DMS153 treated with DMSO at 0.1 percent for 48 hours (cell line): ENCODE measurements around the gene SIGLEC14.
"Not testable (repeated sequence)": the region's sequence is repeated elsewhere in the genome, so short reads cannot be mapped to it uniquely, and the experiment has no call there.

Source experiments
- DNase-seq: peaks from one replicate; lab custom pipeline; 2025; ENCODE audit not compliant: unreplicated experiment; lab: John Stamatoyannopoulos, UW

The SIGLEC14 gene

DNA sequence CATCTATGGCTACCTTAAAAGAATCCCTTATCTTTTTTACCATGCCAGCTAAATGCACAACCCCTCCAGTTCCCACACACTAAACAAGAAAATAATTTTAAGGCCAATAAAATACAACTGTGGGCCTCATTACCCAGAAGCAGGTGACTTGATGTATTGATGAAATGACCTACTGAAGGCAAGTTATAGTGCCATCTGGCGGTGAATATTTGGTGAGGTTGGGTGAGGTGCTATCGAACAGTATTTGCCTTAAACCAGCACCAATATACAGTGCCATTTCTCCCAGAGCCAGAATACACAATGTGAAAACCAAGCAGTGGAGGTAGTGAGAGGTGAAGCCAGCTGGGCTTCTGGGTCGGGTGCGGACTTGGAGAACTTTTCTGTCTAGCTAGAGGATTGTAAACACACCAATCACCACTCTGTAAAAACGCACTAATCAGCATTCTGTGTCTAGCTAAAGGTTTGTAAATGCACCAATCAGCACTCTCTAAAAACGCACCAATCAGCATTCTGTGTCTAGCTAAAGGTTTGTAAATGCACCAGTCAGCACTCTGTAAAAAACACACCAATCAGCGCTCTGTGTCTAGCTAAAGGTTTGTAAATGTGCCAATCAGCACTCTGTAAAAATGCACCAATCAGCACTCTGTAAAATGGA lies 29.4 kb upstream of the SIGLEC14 start:
- not testable (repeated sequence) for DNase-seq

DNA sequence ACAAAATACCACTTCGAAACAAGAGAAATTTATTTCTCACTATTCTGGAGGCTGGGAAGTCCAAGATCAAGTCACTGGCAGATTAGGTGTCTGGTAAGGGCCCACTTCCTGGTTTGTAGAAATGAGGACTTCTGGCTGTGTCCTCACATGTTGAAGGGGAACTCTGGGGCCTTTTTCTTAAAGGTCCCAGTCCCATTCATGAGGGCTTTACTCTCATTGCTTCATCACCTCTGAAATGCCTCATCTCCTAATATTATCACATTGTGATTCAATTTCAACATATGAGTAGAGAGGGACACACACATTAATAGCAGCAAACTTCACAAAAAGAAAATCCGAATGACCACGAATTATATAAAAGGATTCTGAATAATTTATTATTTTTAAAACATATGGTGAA lies 21.6 kb upstream of the SIGLEC14 start:
- DNase-seq: no peak

DNA sequence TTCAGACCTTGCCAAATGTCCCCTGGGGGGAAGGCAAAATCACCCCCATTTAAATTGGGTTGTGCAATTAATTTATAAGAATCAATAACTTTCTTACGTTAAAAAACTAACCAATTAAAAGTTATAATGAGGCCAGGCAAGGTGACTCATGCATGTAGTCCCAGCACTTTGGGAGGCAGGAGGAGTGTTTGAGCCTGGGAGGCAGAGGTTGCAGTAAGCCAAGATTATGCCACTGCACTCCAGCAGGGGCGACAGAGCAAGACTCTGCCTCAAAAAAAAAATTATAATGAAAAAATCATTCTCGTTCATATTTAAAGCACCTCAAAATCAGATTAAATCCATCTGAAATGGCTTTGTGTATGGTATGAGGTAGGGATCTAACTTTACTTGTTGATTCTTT lies 18.4 kb upstream of the SIGLEC14 start:
- DNase-seq: no peak

DNA sequence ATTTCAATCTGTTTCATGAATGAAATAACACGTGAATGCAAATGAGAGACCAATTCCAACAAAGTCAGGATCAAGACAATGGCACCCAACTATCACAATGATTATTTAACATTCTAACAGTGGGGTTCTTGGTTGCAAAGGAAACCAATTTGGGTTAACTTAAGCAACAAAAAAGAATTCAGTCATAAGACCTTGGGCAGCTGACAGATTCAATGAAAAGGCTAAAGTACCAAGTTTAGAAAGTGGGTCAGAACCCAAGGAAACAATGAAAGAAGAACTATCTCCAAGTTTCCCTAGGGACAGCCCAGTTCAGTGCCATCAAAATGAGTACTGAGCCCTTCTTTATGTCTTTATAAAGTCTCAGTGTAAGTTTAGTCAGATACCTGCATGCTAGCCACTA lies 17.5 kb upstream of the SIGLEC14 start:
- DNase-seq: no peak

DNA sequence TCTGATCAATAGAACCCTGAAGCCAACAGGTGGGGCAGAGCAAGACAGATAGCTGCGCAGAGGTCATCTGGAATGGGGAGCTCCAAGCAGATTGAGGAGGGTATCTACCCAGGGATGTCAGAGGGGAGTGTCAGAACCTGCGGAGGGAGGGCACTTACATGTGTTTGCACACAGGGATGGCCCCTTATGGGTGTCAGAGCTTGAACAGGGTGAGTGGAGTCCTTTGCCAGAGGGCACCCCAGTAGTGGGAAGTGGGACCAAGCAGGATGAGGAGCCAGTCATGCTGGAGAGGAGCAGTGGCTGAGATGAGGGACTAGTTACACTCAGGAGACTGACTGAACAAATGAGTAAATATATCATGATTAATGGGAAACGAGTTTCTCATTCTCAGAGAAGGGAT lies 17.0 kb upstream of the SIGLEC14 start:
- no peak for DNase-seq

DNA sequence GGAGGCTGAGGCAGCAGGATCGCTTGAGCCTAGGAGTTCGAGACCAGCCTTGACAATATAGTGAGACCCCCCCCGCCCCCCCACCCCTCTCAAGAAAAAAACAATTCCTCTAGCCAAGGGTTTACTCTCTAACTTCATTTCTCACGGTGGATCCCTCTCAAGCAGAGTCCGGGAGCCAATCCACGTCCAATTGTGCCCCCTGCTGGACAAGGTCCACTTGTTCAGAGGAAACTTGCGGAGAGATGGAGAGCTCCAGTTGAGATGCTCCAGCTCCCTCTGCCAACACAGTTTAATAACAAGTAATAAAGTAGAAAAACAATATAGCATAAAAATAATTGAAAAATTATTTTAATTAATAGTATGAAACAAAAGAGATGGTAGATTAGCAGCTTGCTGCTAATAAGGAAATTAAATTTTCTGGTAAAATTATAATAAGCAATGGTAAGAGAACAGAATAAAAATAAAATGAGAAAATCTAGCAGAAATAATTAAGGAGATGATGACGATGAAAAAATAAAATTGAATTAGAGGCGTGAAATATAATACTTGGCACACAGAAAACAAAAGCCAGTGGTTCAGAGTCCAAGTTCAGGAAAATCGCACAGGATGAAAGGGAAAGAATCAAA lies 14.5 kb upstream of the SIGLEC14 start:
- peak; percentile 29 for DNase-seq

DNA sequence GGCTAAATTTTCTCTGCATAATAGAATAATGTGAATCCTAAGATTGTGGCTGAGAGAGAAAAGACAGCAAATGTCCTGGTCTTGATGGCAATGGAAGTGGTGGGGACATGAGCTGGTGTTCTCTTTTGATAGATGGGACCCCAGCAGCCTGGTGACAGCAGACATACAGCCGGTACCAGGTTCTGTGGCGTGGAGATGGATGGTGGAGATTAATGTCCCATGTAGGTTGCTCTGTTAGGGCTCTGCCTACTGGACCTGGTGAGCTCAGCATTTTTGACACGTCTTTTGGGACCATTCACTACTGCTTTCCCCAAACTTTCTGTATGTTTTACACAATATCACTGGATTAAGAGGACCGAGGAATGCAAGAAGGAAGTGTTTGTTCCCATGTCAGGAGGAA lies 8.2 kb upstream of the SIGLEC14 start:
- no peak for DNase-seq

DNA sequence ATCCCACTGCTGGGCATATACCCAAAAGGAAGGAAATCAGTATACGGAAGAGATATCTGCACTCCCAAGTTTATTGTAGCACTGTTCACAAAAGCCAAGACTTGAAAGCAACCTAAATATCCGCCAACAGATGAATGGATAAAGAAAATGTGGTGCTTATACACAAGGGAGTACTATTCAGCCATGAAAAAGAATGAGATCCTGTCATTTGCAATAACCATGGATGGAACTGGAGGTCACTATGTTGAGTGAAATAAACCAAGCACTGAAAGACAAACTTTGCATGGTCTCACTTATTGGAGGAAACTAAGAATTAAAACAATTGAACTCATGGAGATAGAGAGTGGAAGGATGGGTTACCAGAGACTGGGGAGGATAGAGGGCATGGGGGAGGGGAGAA lies 6.5 kb upstream of the SIGLEC14 start:
- no peak for DNase-seq

DNA sequence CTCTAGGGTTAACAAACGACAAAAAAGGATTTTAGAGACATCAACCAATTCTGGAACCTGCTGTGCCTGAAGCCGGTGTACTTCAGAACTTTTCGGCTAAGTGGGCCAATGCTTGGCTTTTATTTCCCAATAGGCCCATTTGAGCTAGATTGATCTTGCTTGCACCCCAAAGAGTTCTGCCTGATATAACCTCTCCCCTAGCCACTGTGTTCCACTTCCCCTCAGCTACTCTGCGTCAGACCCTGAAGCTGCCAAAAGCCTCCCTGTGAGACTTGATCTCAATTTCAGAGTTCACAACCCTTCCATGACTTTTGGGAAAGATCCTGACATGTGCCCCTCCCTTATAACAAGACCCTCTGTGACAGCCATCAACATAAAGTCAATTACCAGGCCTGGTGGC lies 5.6 kb upstream of the SIGLEC14 start:
- no peak for DNase-seq

DNA sequence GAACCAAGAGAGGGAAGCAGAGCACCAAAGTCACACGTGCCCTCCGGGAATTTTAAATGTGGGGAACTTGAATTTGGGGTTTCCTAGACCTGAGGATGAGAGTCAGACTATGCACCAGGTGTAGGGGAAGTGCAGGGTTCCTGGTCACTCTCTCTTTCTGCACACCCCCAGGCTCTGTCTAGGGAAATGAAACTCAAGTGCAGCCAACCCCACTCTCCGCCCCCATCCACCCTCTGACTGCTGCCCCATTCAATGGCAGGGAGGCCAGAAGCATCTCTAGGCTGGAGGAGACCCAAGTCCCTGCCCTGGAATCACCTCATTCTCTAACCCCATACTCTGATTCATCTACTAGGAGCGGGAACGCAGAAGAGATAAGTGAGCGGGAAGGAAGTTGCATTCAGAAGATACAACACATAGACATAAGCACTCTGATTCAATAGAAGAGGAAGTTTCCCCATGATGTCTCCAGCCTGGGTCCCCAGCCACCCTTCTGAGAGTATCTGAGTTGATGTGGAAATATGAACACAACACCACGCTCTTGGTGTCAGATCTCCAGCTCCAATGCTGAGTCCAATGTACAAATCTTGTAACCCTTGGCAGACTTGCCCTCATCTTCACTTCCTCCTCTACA lies 4.7 kb upstream of the SIGLEC14 start:
- no peak for DNase-seq

DNA sequence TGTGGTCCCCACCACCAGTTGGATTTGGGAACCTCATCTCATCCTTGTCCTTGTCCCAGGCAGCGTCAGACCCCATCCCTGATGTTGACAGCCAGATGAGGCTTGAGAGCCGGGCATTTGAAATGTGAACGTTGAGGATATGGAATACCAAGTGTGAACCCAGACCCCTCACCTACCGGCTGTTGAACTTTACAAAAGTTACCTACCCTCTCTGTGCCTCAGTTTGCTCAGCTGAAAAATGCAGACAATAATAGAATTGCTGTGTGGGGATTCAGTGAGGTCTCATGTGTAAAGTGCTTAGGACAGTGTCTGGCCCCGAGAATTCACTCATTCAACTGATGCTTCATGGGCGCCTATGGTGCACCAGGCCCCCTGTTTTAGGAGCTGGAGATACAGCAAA lies 693 bp upstream of the SIGLEC14 start:
- no peak for DNase-seq

DNA sequence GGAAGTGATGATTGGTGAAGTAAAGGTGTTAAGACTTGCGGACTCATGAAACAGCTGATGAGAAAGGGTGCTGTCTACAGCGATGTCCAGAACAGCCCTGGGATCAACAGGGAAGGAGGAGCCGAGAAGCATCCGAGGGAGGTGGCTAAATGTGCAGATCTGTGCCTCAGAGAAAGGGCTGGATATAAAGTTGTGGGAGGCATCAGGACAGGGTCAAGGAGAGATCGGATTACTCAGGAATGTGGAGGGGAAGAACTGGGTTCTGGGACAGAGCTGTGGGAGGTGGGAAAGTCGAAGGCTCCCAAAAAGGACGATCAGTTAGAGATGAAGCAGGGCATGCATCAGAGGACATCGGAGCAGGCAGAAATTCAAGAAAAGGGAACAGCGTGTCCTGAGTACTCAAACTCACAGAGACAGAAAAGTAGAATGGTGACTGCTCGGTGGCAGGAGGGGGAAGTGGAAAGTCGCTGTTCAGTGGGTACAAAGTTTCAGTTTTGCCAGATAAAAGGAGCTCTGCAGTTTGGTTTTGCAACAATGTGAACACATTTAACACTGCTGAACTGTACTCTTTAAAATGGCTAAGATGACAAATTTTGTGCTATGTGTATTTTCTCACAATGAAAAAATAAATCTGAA lies 1.9 kb downstream of the SIGLEC14 start:
- no peak for DNase-seq

DNA sequence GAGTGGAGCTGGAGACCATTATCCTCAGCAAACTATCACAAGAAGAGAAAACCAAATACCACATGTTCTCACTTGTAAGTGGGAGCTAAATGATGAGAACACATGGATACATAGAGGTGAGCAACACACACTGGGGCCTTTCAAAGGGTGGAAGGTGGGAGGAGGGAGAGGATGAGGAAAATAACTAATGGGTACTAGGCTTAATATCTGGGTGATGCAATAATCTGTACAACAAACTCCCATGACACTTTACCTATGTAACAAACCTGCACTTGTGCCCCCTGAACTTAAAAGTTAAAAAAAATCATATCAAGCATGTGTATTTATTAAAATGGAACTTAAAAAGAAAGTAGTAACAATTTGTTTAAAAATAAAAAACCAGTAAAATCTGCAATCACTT lies 5.0 kb downstream of the SIGLEC14 start:
- DNase-seq: no peak

DNA sequence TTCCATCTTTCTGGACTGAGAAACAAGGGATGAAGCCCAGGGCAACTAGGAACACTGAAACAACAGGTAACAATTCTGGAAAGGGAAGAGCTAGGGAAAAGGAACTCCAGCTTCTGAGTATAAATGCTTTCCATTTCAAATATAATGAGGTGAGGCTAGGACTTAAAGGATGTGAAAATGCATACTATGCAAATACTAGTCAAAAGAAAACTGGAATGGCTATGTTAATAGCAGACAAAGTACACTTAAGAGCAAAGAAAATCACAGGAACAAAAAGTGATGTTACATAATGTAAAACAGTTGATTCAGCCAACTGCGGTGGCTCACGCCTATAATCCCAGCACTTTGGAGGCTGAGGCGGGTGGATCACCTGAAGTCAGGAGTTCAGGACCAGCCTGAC lies 6.2 kb downstream of the SIGLEC14 start:
- no peak for DNase-seq

DNA sequence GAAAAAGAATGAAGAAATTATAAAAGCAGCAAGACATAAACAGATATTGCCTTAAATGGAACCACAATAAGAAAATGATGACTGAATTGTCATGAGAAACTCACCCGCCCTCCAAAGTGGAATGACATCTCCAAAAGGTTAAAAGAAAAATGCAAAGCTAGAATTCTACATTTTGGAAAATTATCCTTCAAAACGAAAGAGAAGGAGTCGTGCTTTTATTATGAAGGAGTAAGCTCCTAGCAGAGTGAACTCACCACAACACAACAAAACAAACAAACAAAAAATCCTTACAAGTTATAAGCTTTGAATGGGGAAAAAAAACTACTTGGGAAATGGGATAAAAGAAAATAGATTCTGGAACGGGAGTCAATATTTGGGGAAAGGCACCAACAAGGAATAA lies 6.7 kb downstream of the SIGLEC14 start:
- no peak for DNase-seq

DNA sequence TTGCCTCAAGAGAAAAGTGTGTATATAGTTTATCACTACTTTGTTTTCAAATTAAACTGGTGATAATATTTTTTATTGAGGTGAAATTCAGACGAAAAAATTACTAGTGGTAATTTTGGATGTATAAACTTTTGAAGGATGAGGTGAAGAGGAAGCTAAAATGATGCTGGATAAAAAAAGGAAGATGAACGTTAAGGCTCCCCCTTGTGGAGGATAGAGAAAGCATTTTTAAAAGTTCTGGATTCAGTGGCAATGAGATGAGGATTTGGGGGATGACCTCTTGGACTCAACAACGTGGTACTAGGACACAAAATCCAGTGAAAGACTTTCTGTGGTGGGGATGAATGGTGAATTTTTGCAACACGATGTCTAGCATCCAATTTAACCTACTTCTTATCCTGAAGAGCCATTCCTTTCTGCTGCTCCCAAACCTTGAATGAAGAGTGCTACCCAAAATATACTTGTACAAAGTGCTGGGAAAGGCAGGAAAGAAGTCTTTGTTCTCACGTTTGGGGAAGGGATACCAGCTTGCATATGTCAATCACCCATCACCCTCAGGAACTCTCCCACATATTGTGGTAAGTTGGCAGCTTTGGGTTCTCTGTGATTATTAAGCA lies 9.2 kb downstream of the SIGLEC14 start:
- no peak for DNase-seq

DNA sequence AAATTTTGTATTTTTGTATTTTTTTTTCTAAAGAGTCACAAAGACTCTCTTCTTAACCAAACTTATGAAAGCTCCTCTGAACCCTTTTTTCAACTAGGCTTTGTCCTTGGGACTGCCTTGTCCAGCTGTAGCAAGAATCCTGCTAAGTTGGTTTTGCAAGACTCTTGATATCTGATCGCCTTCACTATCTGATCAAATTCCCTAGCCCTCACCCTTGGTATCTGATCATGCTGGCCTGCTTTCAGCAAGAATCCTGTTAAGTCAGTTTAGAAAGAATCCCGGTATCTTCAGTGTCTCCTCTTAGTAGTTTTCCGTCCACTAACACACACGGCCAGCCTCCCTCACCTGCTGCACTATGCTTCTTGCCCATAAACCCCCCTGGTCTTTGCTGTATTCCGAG lies 14.5 kb downstream of the SIGLEC14 start:
- DNase-seq: no peak

DNA sequence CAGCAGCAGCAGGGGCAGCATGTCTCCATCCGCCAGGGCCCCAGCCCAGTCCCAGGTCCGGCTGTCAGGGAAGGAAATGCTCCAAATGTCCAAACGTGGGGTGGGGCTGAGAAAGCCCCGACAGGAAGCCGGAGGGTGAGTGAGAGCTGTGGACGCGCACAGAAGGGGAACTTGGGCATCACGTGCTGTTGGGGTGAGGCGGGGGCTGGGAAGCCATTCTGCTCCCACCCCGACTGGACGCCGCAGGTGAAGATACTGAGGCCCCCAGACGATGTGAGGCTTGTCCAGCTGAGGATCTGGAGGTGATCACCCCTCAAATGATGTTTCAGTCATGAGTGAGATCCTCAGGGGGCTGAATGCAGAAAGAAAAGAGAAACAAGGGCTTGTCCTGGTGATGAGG lies 16.3 kb downstream of the SIGLEC14 start, which contains the start of gene SIGLEC5:
SIGLEC5 (minus strand) TSS at position 87 of the 400 bp plus-strand sequence; CDS start at position 21, 66 bp downstream.
- not testable (repeated sequence) for DNase-seq

DNA sequence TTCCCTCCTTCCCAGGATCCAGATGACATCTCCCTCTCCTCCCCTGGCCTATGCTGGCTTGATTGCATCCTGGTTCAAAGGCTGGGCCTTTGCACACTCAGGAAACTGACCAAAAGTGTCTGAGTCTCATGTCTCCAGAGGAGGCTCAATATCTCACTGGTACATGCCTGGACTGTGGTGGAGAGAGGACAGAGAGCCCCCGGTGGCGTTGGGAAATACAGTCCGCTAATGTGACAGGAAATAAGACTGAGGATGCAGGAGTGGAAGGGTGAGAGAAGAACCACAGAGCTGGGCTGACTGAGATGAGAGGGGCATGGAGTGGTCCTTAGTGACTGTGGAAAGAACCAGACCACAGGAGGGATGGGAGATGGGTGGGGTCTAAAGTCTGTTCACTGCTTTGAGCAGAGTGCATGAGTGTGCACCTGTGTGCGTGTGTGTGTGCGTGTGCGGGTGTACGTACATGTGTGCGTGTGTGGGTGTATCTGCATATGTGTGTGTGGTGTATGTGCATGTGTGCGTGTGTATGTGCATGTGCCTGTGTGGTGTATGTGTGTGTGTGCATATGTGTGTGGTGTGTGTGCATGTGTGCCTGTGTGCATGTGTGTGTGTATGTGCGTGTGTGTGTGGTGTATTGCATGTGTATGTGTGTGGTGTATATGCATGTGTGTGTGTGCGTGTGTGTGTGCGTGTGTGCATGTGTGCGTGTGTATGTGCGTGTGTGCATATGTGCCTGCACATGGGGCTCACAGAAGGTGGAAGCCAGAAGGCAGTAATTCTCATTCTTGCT lies 18.3 kb downstream of the SIGLEC14 start:
- no peak for DNase-seq

DNA sequence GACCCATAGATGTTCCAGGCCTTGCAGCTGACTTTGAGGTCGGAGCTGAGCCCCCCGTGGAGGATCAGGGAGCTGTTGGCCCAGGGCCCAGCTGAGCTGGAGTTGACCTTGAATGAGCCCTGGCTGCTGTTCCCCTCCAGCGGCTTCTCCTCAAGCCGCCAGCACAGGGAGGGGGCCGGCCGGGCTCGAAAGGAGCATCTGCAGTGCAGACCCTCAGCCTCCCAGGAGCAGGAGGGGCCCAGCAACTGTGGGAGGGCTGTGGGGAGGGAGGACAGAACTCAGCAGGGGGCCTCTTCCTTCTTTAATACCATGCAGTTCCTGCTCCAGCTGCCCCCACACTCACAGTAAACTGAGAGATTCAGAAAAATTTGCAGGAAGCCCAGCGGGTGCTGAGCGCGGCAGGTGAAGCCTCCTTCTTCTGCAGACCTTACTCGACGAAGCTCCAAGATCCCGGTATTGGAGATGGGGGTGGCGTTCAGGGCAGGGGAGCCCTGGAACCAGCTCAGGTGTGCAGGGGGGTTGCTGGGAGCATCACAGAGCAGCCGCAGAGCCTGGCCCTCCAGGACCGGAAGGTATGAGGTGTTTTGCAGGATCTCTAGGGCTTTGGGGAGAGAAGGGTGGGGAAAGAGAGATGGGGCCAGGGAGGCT lies 19.0 kb downstream of the SIGLEC14 start:
- DNase-seq: no peak
